Stimulated activated naive CD4-positive, alpha-beta T cell treated with Interleukin-2 at 50 U/mL for 16 hours (primary cell): ENCODE data around the gene TPRN.

Source experiments
- DNase-seq: peaks from one replicate; lab custom pipeline; 2025; lab: John Stamatoyannopoulos, UW

TPRN gene

GRCh38 chr9:137224830-137225694 lies 24.5 kb upstream of the TPRN start, which contains the start of gene CYSRT1:
TSS of gene CYSRT1 (plus strand) at chr9:137225174. CDS start at chr9:137225622, 448 bp downstream.
- no peak for DNase-seq

GRCh38 chr9:137223078-137223970 lies 22.8 kb upstream of the TPRN start:
- peak; percentile 98 for DNase-seq

DNA sequence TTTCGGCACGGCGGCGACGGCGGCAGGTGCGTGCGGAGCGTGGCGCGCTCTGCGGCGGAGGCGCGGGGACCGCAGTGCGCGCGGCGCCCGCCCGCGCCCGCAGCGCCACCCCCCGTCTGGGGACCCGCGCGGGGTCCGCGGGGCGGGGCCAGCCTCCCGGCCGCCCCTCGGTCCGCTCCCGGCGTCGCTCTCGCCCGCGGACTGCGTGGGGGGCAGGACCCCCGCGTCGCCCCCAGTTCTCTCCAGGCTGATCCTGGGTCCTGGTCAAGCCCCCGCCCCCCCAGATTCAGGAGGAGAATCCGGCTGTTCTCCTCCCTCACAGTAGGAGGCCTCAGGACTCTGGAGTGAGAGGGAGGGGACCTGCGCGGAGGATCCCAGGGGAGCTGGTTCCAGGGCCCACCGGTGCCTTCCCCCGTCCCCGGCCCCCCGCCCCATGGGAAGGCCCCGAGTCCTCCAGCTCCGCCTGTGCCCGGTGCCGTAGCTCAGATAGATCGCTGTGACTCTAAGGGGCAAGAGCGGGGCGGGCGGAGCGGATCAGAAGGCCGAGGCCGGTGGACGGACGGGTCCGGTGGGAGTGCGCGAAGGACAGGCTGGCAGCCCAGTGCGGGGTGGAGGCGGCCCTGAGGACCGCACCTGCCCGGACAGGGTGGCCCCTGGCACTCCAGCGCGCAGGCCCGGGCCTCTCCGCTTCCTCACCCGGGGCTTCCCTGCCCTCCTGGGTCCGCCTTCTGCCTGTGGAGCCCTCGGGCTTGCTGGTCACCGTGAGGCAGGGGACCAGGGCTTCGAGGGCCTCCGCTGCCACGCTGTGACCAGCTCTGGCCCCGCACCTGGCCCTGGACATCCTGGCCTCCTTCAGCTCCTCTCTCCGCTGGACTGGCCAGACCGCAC lies 21.9 kb upstream of the TPRN start, which contains the start of gene RNF208:
RNF208 (minus strand) TSS at position 51 of the 888 bp plus-strand sequence. CDS start 1,028 bp downstream, outside the sequence.
- DNase-seq: no peak

- DNase-seq: no peak
Measured at GRCh38 chr9:137221506-137222111, 21.1 kb upstream of the TPRN start.

DNA sequence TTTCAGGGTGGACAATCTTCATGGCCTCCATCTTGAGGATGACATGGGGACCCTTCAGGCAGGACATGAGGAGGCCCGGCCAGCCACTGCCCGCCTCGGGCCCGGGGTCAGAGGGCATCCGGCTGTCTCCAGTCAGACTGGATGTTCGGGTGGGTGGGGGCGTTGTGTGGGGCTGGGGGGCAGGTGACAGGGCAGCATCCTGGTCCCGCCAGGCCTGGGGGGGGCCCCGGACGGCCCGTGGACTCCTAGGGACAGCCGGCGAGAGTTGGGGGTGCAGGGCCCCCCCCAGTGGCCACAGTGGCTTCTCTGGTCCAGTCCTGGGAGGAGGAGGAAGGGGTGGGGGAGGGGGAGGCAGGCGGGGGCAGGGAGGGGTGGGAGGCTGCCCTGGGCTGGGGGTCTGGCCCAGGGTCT lies 20.6 kb upstream of the TPRN start:
- no peak for DNase-seq

- no peak for DNase-seq
Measured at GRCh38 chr9:137220317-137221094, 20.0 kb upstream of the TPRN start.

- DNase-seq: no peak
Measured at GRCh38 chr9:137219757-137220316, 19.3 kb upstream of the TPRN start.

DNA sequence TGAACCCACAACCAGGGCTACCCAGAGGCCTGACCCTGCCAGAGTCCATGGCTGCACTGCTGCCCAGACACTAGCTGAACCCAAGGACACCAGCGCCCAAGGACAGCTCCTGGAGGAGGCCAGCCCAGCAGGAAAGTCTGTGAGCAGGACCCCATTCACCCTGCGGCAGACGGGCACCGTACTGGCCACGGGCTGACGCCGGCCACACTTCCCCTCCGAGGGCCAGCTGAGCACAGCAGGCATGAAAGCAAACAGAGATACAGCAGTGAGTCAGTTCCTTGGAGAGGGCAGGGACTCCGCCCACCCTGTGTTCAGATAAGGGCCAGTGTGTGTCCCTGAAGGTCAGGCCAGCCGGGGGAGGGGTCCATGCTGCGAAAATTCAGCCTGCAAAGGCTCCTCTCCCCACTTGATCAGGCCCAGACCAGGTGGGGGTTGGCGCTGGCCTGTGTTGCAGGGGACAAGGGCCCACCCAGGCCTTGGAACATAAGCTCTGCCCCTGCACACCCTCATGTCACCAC lies 18.3 kb upstream of the TPRN start:
- DNase-seq: no peak

DNA sequence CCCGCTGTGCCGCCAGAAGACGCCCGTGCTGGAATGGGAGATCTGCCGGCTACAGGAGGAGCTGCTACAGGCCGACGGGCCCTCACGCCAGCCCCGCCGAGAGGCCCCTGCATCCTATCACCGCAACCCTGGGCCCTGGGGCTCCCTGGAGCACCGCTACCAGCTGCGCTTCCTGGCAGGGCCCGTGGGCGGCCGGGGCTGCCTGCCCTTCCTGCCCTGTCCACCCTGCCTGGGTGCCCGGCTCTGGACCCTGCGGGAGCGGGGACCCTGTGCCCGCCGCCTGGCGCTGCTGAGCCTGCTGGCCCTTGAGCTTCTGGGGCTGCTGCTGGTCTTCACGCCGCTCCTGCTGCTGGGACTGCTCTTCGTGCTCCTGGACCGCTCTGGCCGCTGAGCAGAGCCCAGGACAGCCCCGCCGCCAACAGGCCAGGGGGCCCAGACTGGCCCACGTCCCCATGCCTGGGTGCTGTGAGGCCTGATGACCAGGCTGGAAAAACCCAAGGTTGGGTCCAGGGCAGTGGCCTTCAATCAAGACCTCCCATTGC lies 17.7 kb upstream of the TPRN start:
- DNase-seq: no peak

DNA sequence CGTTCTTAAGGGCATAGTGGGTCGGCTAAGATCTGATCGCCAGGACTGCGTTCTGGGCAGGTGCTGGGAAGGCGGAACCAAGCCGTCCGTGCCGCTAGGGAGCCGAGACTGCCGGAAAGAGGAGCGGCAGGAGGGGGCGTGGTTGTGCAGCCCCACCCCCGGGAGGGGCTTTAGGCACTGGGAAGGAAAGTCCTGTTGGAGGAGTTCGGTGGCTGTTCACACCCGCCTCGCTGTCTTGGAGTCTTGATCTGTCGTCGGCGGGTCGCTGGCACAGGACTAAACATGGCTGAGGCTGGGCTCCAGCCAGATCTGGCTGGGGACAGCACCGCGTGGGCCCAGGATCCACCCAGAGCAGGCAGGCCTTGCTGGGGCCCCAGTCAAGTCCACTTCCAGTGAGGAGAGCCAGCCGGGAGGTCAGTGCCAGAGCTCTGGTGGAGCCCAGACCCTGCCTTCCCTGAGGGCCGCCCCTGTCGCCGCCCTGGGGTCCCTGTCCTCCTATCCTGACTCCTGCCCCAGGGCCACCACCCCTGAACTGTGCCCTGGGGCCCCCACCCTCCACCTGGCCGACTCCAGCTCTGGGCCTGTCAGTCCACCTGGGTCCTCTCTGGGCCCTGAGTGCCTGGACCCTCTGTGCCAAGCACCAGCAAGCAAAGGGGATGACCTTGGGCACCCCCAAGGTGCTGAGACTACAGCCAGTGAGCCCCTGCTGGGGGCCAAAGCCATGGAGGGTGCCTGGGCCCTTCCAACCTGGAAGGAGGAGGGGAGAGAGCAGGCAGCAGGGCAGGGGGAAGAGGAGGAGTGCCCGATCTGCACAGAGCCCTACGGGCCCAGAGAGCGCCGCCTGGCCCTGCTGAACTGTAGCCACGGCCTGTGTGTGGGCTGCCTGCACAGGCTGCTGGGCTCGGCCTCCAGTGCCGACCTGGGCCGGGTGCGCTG lies 17.0 kb upstream of the TPRN start:
- no peak for DNase-seq

DNA sequence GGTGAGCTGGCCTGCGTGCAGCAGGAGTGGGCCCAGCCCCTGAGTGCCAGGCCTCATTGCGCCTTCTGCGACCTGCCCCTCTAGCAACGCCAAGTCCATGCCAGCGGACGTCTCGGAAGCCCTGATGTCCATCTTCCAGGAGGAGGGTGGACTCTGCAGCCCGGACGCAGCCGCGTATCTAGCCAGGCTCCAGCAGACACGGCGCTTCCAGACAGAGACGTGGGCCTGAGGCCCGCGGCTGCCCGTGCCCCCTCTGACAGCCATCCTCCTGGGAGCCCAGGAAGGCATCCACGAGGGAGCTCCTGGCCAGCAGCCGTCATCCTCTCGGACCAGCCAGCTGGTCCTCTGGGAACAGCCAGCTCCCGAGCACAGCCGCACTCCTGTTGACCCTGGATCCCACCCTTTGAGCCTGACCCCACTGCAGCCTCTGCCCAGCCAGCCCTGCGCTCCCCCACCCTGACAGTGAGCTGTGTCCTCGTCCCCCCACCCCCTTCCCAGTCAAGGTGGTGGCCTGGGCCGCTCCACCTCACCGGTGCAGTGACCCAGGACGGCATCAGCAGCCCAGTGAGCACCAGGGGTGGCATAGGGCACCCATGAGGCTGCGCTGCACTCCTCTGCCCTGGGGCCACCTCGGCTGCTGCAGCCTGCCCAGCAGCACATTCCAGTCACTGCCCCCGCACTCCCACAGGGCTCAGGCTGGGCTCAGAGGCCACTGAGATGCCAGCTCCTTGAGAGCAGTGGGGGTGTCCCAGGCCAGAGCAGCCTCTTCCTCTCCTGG lies 15.8 kb upstream of the TPRN start:
- DNase-seq: no peak

GRCh38 chr9:137215196-137215986 lies 14.8 kb upstream of the TPRN start:
- no peak for DNase-seq

- DNase-seq: no peak
Measured at GRCh38 chr9:137214620-137215019, 14.1 kb upstream of the TPRN start.

- no peak for DNase-seq
Measured at GRCh38 chr9:137213160-137214060, 12.9 kb upstream of the TPRN start.

DNA sequence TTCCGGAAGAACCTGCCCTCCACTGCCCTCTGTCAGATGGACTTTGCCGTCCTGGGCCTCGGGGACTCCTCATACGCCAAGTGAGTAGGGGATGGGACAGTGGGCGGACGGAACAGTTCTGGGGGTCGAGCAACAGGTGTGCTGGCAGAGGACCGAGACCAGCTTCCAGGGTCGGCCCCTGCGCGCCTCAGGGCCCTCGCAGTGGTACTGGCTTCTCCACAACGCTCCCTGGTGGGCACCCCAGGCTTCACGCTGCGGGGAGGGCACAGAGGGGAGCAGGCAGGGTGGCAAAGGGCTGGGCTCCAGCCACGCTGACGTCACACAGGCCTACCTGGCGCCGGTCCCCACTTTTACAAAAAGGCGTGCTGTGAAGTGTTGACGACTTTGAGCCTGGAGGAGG lies 12.0 kb upstream of the TPRN start:
- DNase-seq: no peak

DNA sequence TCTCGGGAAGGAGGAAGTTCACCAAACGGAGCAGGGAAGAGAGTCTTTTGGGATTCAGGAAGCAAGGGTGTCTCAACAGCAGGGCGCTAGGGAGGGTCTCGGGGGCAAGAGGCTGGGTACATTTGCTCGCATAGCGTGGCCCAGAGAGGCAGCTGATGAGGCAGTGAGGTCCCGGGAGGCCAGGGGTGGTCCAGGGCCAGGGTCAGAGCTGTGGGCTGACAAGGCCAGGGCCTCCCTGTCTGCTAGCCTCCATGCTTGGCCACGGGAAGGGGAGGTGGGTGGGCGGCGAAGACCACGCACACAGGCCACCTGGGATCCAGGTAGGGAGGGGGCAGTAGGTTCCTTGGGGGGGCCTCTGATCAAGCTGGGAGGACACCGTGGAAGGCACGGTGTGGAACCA lies 11.0 kb upstream of the TPRN start:
- no peak for DNase-seq
